A673 (cell line): Measurements from ENCODE around the gene KPNB1. TPM values are rescaled to one million over a fixed set of nuclear protein-coding genes. Genes with fewer than 3 reads are reported as not detected.

ENCODE experiments used
- BruUV-seq: library from RNA; stranded (reverse); fragments of 400-500 nt; replicated peaks from 2 replicates; lab custom pipeline; 2021; lab: Mats Ljungman, UMichigan
- CTCF ChIA-PET: fragments of 300-600 bp; sonication (Branson Sonifier 250); formaldehyde crosslinking; loops from one replicate; lab custom pipeline; 2022; ENCODE audit warnings: antibody characterized with exemption; lab: Charles Lee
- POLR2A ChIA-PET: fragments of 300-600 bp; sonication (Branson Sonifier 250); formaldehyde crosslinking; loops from one replicate; lab custom pipeline; 2022; ENCODE audit warnings: antibody characterized with exemption; ENCODE audit not compliant: low non-redundant PET; lab: Charles Lee
- DNase-seq: peaks from one replicate; pipeline ENCODE4 v3.0.0-alpha.2; 2015; ENCODE audit warnings: low spot score
- H3K27ac ChIP-seq: fragments of 200-600 bp; sonication (generic); 2 replicates; pipeline ENCODE4 v1.5.1; 2016; ENCODE audit warnings: mixed run types, low read depth, mild to moderate bottlenecking, mixed read lengths, antibody characterized with exemption, low read length; ENCODE audit not compliant: poor library complexity, severe bottlenecking
- H3K27me3 ChIP-seq: fragments of 200-600 bp; sonication (generic); replicated peaks from 2 replicates; pipeline ENCODE4 v1.6.1; 2017; ENCODE audit warnings: mixed run types, low read depth, mild to moderate bottlenecking, mixed read lengths, antibody characterized with exemption, low read length; ENCODE audit not compliant: insufficient read depth, poor library complexity
- H3K36me3 ChIP-seq: fragments of 200-600 bp; sonication (generic); 2 replicates; pipeline ENCODE4 v1.6.1; 2016; ENCODE audit warnings: mixed run types, mild to moderate bottlenecking, mixed read lengths, antibody characterized with exemption, low read length; ENCODE audit not compliant: insufficient read depth, poor library complexity, severe bottlenecking
- H3K4me1 ChIP-seq: fragments of 200-600 bp; sonication (generic); 2 replicates; pipeline ENCODE4 v1.6.1; 2017; ENCODE audit warnings: mixed run types, mild to moderate bottlenecking, mixed read lengths, antibody characterized with exemption, low read length; ENCODE audit not compliant: insufficient read depth, poor library complexity, severe bottlenecking
- H3K4me3 ChIP-seq: fragments of 200-600 bp; sonication (generic); 2 replicates; pipeline ENCODE4 v1.5.1; 2016; ENCODE audit warnings: low read depth, mixed run types, mild to moderate bottlenecking, mixed read lengths, low read length; ENCODE audit not compliant: poor library complexity, severe bottlenecking
- H3K9me3 ChIP-seq: fragments of 200-600 bp; sonication (generic); 2 replicates; pipeline ENCODE4 v1.6.1; 2016; ENCODE audit warnings: mixed run types, low read depth, mild to moderate bottlenecking, mixed read lengths, antibody characterized with exemption, low read length; ENCODE audit not compliant: poor library complexity, severe bottlenecking
- CTCF ChIP-seq: fragments of 300-800, 200-600 bp; sonication (generic); conservative IDR thresholded peaks from 2 replicates; pipeline ENCODE4 v1.5.1; 2017; ENCODE audit warnings: low read depth, mild to moderate bottlenecking, antibody characterized with exemption, low read length, moderate library complexity, mixed read lengths
- EZH2 ChIP-seq: fragments of 200-600 bp; sonication (generic); IDR thresholded peaks from 2 replicates; pipeline ENCODE4 v1.6.1; 2017; ENCODE audit warnings: borderline replicate concordance, low read depth, mild to moderate bottlenecking, mixed read lengths, antibody characterized with exemption, low read length; ENCODE audit not compliant: poor library complexity, severe bottlenecking
- intact Hi-C: fragments of 100-400 bp; cut with micrococcal nuclease; formaldehyde crosslinking; loops from one replicate; pipeline ENCODE4 v1.10.0; 2022; ENCODE audit not compliant: unreplicated experiment
- total RNA-seq: library from RNA; stranded (reverse); gene quantifications from 2 replicates; pipeline ENCODE4 v1.2.3, GENCODE V29; 2021

Gene KPNB1
- total RNA-seq, 1 experiment from 2014 or later: 429 TPM

GRCh38 chr17:47693731-47694580 lies 44.2 kb downstream of the KPNB1 start, which contains the start of gene TBKBP1:
Gene TBKBP1, plus strand, starts transcription at chr17:47694161. Its CDS starts 1,952 bp downstream, at chr17:47696113.
- ChIA-PET POLR2A (interaction anchor here (0.6 kb wide), 1 partner anchor 45 kb away, joined by 20 read pairs; the partner anchor contains the start of gene KPNB1), CTCF (no interaction called here)
- Histone ChIP-seq H3K4me1 (peaks cover 6% of the 10 kb centered on the region), H3K27me3 (no peaks in the 10 kb centered on the region), H3K4me3 (peak within 1 kb of the TSS; percentile 60), H3K36me3 (no peaks in the 10 kb centered on the region), H3K9me3 (no peaks in the 10 kb centered on the region), H3K27ac (peak within 1 kb of the TSS; percentile 63)
- no TSS peak for BruUV-seq
- DNase-seq: peak; percentile 69
- intact Hi-C loops: no loop called here
- TF ChIP-seq EZH2: no peak
- TF ChIP-seq CTCF: no peak

- Histone ChIP-seq H3K4me1 (peaks cover 6% of the 10 kb centered on the region), H3K4me3 (peak overlapping the region; percentile 60), H3K9me3 (no peaks in the 10 kb centered on the region), H3K36me3 (peaks cover 4% of the 10 kb centered on the region), H3K27me3 (no peaks in the 10 kb centered on the region), H3K27ac (peak overlapping the region; percentile 63)
- intact Hi-C loops: no loop called here
- TF ChIP-seq CTCF (no peak), EZH2 (no peak)
- peak; percentile 51 for DNase-seq
- CTCF ChIA-PET: no interaction called here
- POLR2A ChIA-PET: interaction anchor here (0.6 kb wide), 1 partner anchor 45 kb away, joined by 20 read pairs; the partner anchor contains the start of gene KPNB1
- BruUV-seq: no TSS peak
Measured at GRCh38 chr17:47694581-47695428, 45.1 kb downstream of the KPNB1 start.
